Measurements from ENCODE around the gene SKOR2.

SKOR2 gene, protein sequence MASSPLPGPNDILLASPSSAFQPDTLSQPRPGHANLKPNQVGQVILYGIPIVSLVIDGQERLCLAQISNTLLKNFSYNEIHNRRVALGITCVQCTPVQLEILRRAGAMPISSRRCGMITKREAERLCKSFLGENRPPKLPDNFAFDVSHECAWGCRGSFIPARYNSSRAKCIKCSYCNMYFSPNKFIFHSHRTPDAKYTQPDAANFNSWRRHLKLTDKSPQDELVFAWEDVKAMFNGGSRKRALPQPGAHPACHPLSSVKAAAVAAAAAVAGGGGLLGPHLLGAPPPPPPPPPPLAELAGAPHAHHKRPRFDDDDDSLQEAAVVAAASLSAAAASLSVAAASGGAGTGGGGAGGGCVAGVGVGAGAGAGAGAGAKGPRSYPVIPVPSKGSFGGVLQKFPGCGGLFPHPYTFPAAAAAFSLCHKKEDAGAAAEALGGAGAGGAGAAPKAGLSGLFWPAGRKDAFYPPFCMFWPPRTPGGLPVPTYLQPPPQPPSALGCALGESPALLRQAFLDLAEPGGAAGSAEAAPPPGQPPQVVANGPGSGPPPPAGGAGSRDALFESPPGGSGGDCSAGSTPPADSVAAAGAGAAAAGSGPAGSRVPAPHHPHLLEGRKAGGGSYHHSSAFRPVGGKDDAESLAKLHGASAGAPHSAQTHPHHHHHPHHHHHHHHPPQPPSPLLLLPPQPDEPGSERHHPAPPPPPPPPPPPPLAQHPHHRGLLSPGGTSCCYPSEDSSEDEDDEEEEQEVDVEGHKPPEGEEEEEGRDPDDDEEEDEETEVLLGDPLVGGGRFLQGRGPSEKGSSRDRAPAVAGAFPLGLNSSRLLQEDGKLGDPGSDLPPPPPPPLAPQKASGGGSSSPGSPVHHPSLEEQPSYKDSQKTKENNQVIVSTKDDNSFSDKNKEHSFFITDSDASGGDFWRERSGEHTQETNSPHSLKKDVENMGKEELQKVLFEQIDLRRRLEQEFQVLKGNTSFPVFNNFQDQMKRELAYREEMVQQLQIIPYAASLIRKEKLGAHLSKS

DNA sequence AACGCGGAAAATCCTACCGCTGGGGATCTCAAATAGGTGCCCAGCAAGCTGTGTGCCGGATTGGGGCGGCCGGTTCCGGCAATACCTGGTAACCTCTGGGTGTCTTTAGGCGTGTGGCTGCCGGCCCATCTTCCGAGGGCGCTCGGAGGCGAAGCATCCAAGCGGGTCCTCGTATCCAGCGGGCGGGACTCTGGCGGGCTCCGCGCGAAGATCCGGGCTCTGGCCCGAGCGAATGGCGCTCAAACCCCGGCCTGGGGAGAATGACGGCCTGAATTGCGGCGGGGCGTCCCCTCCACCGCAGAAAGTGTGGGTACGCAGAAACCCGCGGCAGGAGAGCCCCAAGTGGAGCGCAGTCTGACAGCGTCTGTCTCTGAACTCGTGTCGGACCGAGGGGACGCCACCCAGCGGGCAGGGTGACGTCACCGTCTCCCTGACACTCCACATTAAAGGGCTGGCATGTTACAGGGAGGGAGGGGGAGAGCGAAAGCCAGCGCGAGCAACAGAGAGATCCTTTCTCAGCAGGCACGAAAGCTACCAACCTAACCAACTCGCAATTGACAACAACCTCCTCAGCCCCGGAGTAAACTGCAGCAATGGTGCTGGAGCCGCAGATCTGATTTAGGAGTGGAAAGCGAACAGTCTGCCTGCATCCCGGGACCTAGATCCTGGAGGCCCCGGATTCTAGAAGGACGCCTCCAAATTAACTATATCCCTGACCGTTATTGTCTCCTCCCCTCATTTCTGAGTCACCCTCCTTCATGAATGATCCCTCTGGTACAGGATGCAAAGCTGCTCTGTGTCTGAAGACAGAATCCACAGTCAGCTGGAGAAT, at the start of gene SKOR2:
TSS of gene SKOR2 (minus strand) at position 372 of the 832 bp plus-strand sequence. CDS start 2,477 bp downstream, outside the sequence.
- Mint-ChIP-seq H3K36me3 (peaks cover 5% of the 10 kb centered on the region), H3K27me3 (peaks cover 91% of the 10 kb centered on the region), H3K4me3 (no peak within 1 kb of the TSS), H3K4me1 (peaks cover 3% of the 10 kb centered on the region), H3K27ac (no peak within 1 kb of the TSS), H3K9me3 (peaks cover 2% of the 10 kb centered on the region)
- CTCF ChIA-PET = no interaction called here
- no peak for DNase-seq

DNA sequence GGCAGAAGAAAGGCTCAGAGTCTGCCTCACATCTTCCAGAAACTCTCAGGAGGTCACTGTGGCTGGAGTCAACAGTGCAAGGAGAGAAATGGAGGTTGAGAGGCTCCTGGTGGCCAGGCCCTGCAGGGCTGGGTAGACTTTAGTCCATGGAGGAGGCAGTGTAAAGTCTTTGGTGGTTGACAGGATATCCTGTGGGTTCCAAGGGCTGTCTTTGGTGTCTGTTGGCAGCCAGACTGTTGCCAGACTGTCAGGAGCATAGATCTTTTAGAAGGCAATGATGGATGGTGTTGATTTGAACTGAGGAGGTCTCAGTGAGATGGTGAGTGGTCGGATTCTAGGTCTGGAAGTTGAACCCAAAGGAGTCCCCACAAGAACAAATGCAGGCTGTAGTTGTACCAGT, 45.0 kb upstream of the SKOR2 start:
- Mint-ChIP-seq H3K9me3 (peaks cover 2% of the 10 kb centered on the region), H3K4me3 (no peak overlapping the region), H3K27ac (no peak overlapping the region), H3K36me3 (no peaks in the 10 kb centered on the region), H3K4me1 (no peaks in the 10 kb centered on the region), H3K27me3 (peaks cover 10% of the 10 kb centered on the region)
- CTCF ChIA-PET = no interaction called here
- DNase-seq = no peak

DNA sequence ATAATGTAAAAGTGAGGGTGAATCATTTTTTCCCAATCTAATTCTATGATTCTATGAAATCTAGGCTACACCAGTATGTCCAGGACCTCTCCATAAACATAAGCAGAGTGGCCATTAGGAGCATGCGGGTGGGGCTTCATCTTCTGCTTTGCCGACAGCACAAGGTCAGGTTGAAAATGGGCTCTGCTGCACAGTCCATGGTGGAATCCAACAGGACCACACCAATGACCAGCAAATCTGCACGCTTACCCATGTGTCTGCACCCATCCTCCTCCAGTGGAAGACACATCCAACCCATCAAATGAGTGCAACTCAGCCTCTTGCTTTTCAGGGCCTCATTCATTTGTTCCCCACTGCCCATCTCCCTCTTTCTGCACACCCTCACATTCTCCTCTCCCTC, 43.3 kb upstream of the SKOR2 start:
- no peak overlapping the region for H3K4me3 Mint-ChIP-seq
- H3K4me1 Mint-ChIP-seq = no peaks in the 10 kb centered on the region
- DNase-seq = no peak
- H3K36me3 Mint-ChIP-seq = no peaks in the 10 kb centered on the region
- CTCF ChIA-PET = no interaction called here
- H3K9me3 Mint-ChIP-seq = peaks cover 2% of the 10 kb centered on the region
- peaks cover 15% of the 10 kb centered on the region for H3K27me3 Mint-ChIP-seq
- H3K27ac Mint-ChIP-seq = no peak overlapping the region

DNA sequence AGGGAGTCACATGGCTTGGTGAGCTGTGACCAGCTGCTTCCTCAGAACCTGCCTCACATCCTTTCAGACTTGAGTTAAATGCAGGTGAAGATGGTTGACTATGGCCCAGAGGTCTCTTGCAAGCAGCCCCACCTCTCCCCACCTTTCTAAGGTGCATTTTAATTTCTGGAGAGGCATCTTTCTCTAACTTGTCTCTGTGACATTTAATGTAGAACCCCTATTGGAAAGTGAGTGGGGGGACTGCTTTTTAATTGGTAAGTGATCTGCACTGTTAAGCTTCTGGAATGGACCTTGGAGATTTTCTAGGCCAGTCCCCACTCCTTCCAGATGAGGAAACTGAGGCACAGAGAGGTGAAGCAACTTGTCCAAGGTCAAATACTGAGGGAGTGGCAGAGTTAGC, 37.3 kb upstream of the SKOR2 start:
- H3K36me3 Mint-ChIP-seq = no peaks in the 10 kb centered on the region
- H3K27ac Mint-ChIP-seq = no peak overlapping the region
- H3K4me1 Mint-ChIP-seq = no peaks in the 10 kb centered on the region
- DNase-seq = no peak
- H3K4me3 Mint-ChIP-seq = no peak overlapping the region
- peaks cover 17% of the 10 kb centered on the region for H3K27me3 Mint-ChIP-seq
- CTCF ChIA-PET = no interaction called here
- H3K9me3 Mint-ChIP-seq = no peaks in the 10 kb centered on the region

DNA sequence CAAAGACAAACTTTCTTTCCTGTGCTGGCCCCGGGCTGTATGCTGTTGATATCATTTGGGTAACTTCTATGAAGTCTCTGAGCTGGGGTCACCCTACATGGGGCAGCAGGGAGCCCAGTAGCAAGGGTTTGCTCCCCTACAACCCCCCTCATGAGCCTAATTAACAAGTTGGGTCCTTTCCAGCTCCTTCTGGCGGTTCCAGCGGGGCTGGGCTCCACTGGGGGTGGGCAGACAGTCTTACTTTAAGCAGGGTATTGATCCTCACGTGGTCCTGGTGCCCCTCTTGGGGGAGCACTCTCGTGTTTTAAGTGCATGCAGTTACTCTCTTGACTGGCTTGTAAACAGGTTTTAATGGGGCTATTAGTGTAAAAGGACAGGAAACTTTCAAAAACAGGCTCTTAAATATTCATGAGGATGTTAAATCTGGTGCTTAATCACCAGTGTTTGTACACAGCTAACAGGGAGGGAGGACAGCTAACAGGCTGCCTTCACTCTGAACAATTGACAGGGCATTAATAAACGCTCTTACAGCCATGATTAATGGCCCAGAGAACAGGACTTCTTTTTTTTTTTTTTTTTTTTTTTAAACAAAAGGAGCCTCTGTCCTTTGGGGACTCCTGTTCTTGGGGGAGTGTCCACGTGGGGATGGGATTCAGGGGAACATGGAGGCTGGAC, 36.6 kb upstream of the SKOR2 start:
- Mint-ChIP-seq H3K27me3 (peaks cover 15% of the 10 kb centered on the region), H3K4me1 (no peaks in the 10 kb centered on the region), H3K27ac (no peak overlapping the region), H3K4me3 (no peak overlapping the region), H3K9me3 (no peaks in the 10 kb centered on the region), H3K36me3 (no peaks in the 10 kb centered on the region)
- CTCF ChIA-PET = no interaction called here
- no peak for DNase-seq

DNA sequence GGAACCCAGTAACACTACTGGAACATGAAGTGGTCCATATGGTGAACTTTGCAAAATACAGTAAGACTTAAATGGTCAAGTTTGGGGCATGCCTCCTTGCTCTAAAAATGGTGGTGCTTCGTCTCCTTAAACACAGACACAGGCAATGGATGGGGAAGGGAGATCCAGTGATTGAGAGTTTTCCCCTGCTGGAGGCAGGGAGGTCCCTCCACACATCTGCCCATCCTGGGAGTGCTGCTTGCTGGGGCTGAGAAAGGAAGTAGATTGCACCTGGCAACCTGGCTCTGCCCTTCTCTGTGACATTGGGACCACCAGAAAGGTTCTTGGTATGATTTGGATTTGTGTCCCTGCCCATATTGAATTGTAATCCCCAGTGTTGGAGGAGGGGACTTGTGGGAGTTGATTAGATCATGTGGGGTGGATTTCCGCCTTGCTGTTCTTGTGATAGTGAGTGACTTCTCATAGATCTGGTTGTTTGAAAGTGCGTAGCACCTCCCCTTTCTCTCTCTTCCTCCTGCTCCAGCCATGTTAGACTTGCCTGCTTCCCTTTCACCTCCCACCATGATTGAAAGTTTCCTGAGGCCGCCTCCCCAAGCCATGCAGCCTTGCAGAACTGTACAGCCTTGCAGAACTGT, 35.4 kb upstream of the SKOR2 start:
- H3K9me3 Mint-ChIP-seq = no peaks in the 10 kb centered on the region
- H3K27ac Mint-ChIP-seq = no peak overlapping the region
- CTCF ChIA-PET = no interaction called here
- no peaks in the 10 kb centered on the region for H3K4me1 Mint-ChIP-seq
- no peak overlapping the region for H3K4me3 Mint-ChIP-seq
- H3K27me3 Mint-ChIP-seq = peaks cover 11% of the 10 kb centered on the region
- DNase-seq = no peak
- H3K36me3 Mint-ChIP-seq = no peaks in the 10 kb centered on the region

DNA sequence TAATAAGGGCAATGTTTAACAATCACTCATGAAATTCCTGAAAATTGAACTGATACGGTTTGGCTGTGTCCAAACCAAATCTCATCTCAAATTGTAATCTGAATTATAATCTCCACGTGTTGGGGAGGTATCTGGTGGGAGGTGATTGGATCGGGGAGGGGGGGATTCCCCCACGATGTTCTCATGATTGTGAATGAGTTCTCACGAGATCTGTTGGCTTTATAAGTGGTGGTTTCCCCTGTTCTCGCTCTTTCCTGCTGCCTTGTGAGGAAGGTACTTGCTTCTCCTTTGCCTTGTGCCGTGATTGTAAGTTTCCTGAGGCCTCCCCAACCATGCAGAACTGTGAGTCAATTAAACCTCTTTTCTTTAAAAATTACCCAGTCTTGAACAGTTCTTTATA, 34.0 kb upstream of the SKOR2 start:
- no peak for DNase-seq
- CTCF ChIA-PET = no interaction called here
- H3K4me3 Mint-ChIP-seq = no peak overlapping the region
- H3K9me3 Mint-ChIP-seq = no peaks in the 10 kb centered on the region
- H3K4me1 Mint-ChIP-seq = no peaks in the 10 kb centered on the region
- no peaks in the 10 kb centered on the region for H3K36me3 Mint-ChIP-seq
- no peak overlapping the region for H3K27ac Mint-ChIP-seq
- peaks cover 7% of the 10 kb centered on the region for H3K27me3 Mint-ChIP-seq

DNA sequence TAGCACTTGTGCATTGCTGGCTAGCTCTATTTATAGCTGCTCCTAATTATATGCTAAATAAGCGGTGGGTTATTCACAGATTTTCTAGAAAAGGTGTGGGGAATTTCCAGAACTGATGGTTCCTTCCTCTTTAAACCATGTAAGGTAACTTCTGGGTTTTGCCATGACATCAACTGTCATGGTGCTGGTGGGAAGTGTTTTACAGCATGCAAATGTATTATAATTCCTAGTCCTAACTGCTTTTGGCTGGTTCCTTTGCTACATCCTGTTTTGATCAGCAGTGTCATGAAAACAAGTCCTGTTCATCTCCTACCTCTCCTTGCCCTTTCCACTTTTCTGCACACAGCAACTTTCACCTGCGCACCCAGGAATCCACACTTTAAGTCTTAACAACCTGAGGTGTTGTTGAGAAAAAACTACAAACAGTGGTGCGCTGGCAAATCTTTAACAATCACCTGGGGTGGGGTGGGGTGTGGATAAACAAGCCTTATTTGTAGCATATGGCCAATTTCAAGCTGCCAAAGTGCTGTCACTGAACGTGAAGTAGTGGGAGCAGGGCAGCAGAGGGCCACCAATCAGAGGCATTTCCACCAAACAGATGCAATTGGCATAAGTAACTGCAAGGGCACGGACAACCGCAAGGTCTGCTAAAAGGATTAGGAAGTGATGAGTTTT, 33.4 kb upstream of the SKOR2 start:
- no peak for DNase-seq
- H3K27me3 Mint-ChIP-seq = peaks cover 7% of the 10 kb centered on the region
- H3K36me3 Mint-ChIP-seq = no peaks in the 10 kb centered on the region
- no peaks in the 10 kb centered on the region for H3K9me3 Mint-ChIP-seq
- H3K27ac Mint-ChIP-seq = no peak overlapping the region
- CTCF ChIA-PET = no interaction called here
- H3K4me1 Mint-ChIP-seq = no peaks in the 10 kb centered on the region
- H3K4me3 Mint-ChIP-seq = no peak overlapping the region

DNA sequence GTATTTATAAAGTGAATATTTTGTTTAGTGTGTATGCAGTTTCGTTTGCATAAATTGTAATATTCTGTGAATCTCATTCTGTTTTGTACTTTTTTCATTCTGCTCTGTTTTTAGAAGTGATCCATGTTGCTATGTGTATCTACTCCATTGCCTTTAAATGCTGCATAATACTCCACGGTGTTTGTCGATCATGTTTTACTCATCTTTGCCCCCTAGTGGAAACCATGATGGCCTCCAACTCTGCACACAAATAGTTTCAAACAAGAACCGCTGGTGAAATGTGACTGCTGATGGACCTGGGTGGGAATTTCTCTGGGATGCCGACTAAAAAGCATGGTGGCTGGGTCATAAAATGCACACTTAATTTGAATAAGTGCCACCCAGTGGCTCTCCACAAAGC, 32.0 kb upstream of the SKOR2 start:
- DNase-seq = no peak
- H3K27ac Mint-ChIP-seq = no peak overlapping the region
- no peaks in the 10 kb centered on the region for H3K9me3 Mint-ChIP-seq
- H3K27me3 Mint-ChIP-seq = peaks cover 7% of the 10 kb centered on the region
- no peak overlapping the region for H3K4me3 Mint-ChIP-seq
- CTCF ChIA-PET = no interaction called here
- H3K36me3 Mint-ChIP-seq = no peaks in the 10 kb centered on the region
- no peaks in the 10 kb centered on the region for H3K4me1 Mint-ChIP-seq

DNA sequence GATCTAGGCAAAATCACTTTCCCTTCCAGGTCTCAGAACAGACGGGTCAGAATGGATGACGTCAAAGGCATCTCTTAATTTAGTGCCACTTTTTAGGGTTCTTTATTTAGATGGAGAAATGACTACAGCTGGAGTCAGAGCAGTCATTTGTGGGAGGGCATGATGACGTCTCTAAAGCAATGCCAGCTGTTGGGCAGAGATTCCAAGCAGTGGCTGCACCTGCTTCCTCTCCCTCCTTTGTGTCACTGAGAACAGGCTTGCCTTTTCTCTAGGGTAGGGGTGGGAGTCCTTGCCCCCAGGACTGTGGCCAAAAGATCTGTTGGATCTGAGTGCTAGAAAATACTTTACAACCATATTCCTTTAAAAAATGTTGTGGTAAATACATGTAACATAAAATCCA, 28.7 kb upstream of the SKOR2 start:
- Mint-ChIP-seq H3K27me3 (no peaks in the 10 kb centered on the region), H3K4me1 (no peaks in the 10 kb centered on the region)
- DNase-seq = no peak

DNA sequence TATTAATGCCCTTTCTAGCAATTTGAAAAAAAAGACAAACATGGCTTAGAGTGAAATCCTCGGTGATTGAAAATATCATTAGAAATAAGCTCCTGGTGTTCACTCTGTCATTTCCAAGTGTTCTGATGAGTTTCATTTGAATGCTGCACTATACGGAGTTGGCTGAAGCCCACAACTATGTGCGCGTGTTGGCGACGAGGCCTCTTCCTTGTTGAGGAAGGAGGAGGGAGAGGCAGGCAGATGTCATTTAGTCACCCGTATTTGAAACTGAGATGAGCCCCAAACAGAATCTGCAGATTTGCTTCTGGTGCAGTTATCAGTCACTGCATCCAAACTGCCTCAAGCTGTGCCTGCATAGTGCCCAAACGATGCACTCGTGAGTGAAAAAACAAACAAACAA, 23.5 kb upstream of the SKOR2 start:
- H3K27ac Mint-ChIP-seq = no peak overlapping the region
- no peaks in the 10 kb centered on the region for H3K9me3 Mint-ChIP-seq
- no peaks in the 10 kb centered on the region for H3K4me1 Mint-ChIP-seq
- no peak for DNase-seq
- H3K4me3 Mint-ChIP-seq = no peak overlapping the region
- H3K36me3 Mint-ChIP-seq = no peaks in the 10 kb centered on the region
- no peaks in the 10 kb centered on the region for H3K27me3 Mint-ChIP-seq
- CTCF ChIA-PET = no interaction called here

More for the DNA sequence above, 28.7 kb upstream of the SKOR2 start:
- Mint-ChIP-seq H3K27ac (no peak overlapping the region), H3K9me3 (no peaks in the 10 kb centered on the region), H3K36me3 (no peaks in the 10 kb centered on the region), H3K4me3 (no peak overlapping the region)
- CTCF ChIA-PET = no interaction called here

DNA sequence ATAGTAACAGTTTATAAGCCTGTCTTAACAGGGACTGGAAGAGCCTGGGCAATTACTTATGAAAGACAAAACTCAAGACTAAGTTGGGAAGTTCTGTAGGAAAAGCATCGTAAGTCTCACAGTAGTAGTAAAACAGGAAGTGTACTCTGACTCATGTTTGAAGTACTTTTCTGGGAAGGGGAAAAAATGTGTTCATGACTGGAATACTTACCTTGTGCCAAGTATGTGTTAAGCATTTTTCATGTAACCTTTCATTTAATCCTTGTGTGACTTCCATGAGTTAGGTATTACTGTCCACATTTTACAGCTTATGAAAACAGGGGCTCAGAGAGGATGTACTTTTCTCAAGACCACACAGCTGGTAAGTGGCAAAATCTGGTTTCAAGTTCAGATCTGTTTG, 13.7 kb upstream of the SKOR2 start:
- CTCF ChIA-PET = interaction anchor here (1.2 kb wide), 1 partner anchor 17 kb away, joined by 3 read pairs; no protein-coding TSS in a partner anchor

DNA sequence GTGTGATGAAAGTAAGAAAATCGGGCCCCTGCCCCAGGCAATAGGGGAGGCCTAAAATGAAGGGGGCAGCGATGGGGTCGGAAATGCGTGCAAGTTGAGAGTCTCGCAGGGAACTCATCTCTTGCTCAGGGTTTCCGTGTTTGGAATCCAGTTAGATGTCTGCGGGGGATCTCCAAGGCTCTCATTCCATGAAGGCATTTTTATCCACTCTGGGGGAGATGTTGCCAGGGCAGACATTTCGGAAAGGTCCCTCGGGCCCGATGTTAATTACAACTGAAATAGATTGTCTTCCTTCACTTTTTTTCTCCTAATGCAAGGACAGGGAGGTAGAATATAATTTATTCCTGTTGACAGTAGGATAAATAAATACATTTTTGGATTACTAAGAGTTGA, 12.8 kb upstream of the SKOR2 start:
- H3K27me3 Mint-ChIP-seq = peaks cover 72% of the 10 kb centered on the region
- no peaks in the 10 kb centered on the region for H3K9me3 Mint-ChIP-seq
- no peak overlapping the region for H3K27ac Mint-ChIP-seq
- DNase-seq = no peak
- no peaks in the 10 kb centered on the region for H3K36me3 Mint-ChIP-seq
- H3K4me1 Mint-ChIP-seq = no peaks in the 10 kb centered on the region
- CTCF ChIA-PET = interaction anchor here (1.2 kb wide), 1 partner anchor 18 kb away, joined by 3 read pairs; no protein-coding TSS in a partner anchor
- H3K4me3 Mint-ChIP-seq = no peak overlapping the region

More for the DNA sequence above, 13.7 kb upstream of the SKOR2 start:
- Mint-ChIP-seq H3K27ac (no peak overlapping the region), H3K27me3 (peaks cover 63% of the 10 kb centered on the region), H3K36me3 (no peaks in the 10 kb centered on the region), H3K9me3 (no peaks in the 10 kb centered on the region), H3K4me3 (no peak overlapping the region), H3K4me1 (no peaks in the 10 kb centered on the region)
- no peak for DNase-seq

Data from activated naive CD4-positive, alpha-beta T cell treated with anti-CD3 and anti-CD28 coated beads, Interleukin-2, amount 10 ng/mL, durations not matched to agents 7 days and 5 days (primary cell).